ENCODE data around the gene PKNOX2.

PKNOX2 gene

GRCh38 chr11:125398994-125399640 is 234.6 kb downstream of the PKNOX2 start:
- TF ChIP-seq CTCF (IDR thresholded peaks at IDR 0.05; ENCODE audit: control insufficient read depth, extremely low read depth, insufficient read depth): no peak
- H3K4me3 ChIP-seq (ENCODE audit: low read depth, low read length): no peak overlapping the region
- DNase-seq (ENCODE audit: low read depth): no peak

- no peak for TF ChIP-seq CTCF (IDR thresholded peaks at IDR 0.05; ENCODE audit: control insufficient read depth, extremely low read depth, insufficient read depth)
- H3K4me3 ChIP-seq (ENCODE audit: low read depth, low read length): no peak overlapping the region
- DNase-seq (ENCODE audit: low read depth): no peak
Observed at GRCh38 chr11:125399945-125400344, 235.4 kb downstream of the PKNOX2 start.

GRCh38 chr11:125401235-125401634 is 236.7 kb downstream of the PKNOX2 start:
- no peak overlapping the region for H3K4me3 ChIP-seq (ENCODE audit: low read depth, low read length)
- no peak for DNase-seq (ENCODE audit: low read depth)
- no peak for TF ChIP-seq CTCF (IDR thresholded peaks at IDR 0.05; ENCODE audit: control insufficient read depth, extremely low read depth, insufficient read depth)

GRCh38 chr11:125401746-125402145 is 237.2 kb downstream of the PKNOX2 start:
- no peak overlapping the region for H3K4me3 ChIP-seq (ENCODE audit: low read depth, low read length)
- DNase-seq (ENCODE audit: low read depth): no peak
- no peak for TF ChIP-seq CTCF (IDR thresholded peaks at IDR 0.05; ENCODE audit: control insufficient read depth, extremely low read depth, insufficient read depth)

GRCh38 chr11:125402435-125402834 is 237.9 kb downstream of the PKNOX2 start:
- no peak overlapping the region for H3K4me3 ChIP-seq (ENCODE audit: low read depth, low read length)
- TF ChIP-seq CTCF (IDR thresholded peaks at IDR 0.05; ENCODE audit: control insufficient read depth, extremely low read depth, insufficient read depth): no peak
- DNase-seq (ENCODE audit: low read depth): no peak

GRCh38 chr11:125404157-125404810 is 239.7 kb downstream of the PKNOX2 start:
- no peak for DNase-seq (ENCODE audit: low read depth)
- no peak overlapping the region for H3K4me3 ChIP-seq (ENCODE audit: low read depth, low read length)
- no peak for TF ChIP-seq CTCF (IDR thresholded peaks at IDR 0.05; ENCODE audit: control insufficient read depth, extremely low read depth, insufficient read depth)
